SK-N-SH (cell line): ENCODE results near the gene SUPT4H1. TPM values are rescaled to one million over a fixed set of nuclear protein-coding genes. Genes with fewer than 3 reads are reported as not detected.

ENCODE experiments used
- CTCF ChIA-PET: fragments of 300-600, 350-600 bp; formaldehyde crosslinking; extraction: SDS; loops from one replicate; lab custom pipeline; 2021; lab: Yijun Ruan, JAX
- POLR2A ChIA-PET: fragments of 350-600 bp; sonication (Branson Sonifier 250); formaldehyde crosslinking; extraction: SDS; loops from one replicate; lab custom pipeline; 2020; ENCODE audit warnings: antibody characterized with exemption, inconsistent platforms; lab: Yijun Ruan, JAX
- DNase-seq: peaks from one replicate; pipeline ENCODE4 v3.0.0; 2012
- H2AFZ ChIP-seq: fragments of 200-600 bp; sonication (generic); 2 replicates; pipeline ENCODE4 v1.8.1; 2016; ENCODE audit warnings: antibody characterized with exemption, mild to moderate bottlenecking, low read depth
- H3F3A ChIP-seq: fragments of 200-600 bp; sonication (generic); replicated peaks from 2 replicates; pipeline ENCODE3; 2016; ENCODE audit warnings: antibody characterized with exemption, mild to moderate bottlenecking; ENCODE audit not compliant: insufficient read depth
- H3K27ac ChIP-seq, 2 experiments: fragments of 200-500 bp in 1 of 2; fragments of 200-600 bp in 1 of 2; sonication (Bioruptor generic) in 1 of 2; sonication (generic), shearing (Covaris generic) in 1 of 2; 2 replicates each; pipeline versions ENCODE4 v1.5.1 to v1.6.1; 2014 to 2016; ENCODE audit warnings: low read depth in 2 of 2, inconsistent platforms in 1 of 2, low read length in 1 of 2, mild to moderate bottlenecking in 1 of 2, mixed read lengths in 1 of 2
- H3K27me3 ChIP-seq: fragments of 200-600 bp; sonication (generic), shearing (Covaris generic); 2 replicates; pipeline ENCODE4 v1.6.1; 2016; ENCODE audit warnings: mixed run types; ENCODE audit not compliant: insufficient read depth
- H3K36me3 ChIP-seq, 2 experiments: fragments of 200-500 bp in 1 of 2; fragments of 200-600 bp in 1 of 2; sonication (Bioruptor generic) in 1 of 2; sonication (generic) in 1 of 2; replicated peaks in 1 of 2; 2 replicates each; pipeline versions ENCODE3 to v1.5.1; 2014 to 2016; ENCODE audit warnings: low read length in 1 of 2, mild to moderate bottlenecking in 1 of 2; ENCODE audit not compliant: insufficient read depth in 2 of 2, control insufficient read depth in 1 of 2
- H3K4me1 ChIP-seq, 2 experiments: fragments of 200-500 bp in 1 of 2; fragments of 200-600 bp in 1 of 2; sonication (Bioruptor generic) in 1 of 2; sonication (generic), shearing (Covaris generic) in 1 of 2; 2 replicates each; pipeline versions ENCODE4 v1.5.1 to v1.6.1; 2014 to 2016; ENCODE audit warnings: low read depth in 1 of 2, low read length in 1 of 2, mixed run types in 1 of 2; ENCODE audit not compliant: insufficient read depth in 2 of 2, control insufficient read depth in 1 of 2
- H3K4me2 ChIP-seq: fragments of 200-600 bp; sonication (generic), shearing (Covaris generic); 2 replicates; pipeline ENCODE4 v1.6.1; 2017; ENCODE audit warnings: mixed run types
- H3K4me3 ChIP-seq, 2 experiments: fragments of 200-500 bp in 1 of 2; fragments of 200-600 bp in 1 of 2; sonication (Bioruptor generic) in 1 of 2; sonication (generic), shearing (Covaris generic) in 1 of 2; 2 replicates each; pipeline versions ENCODE4 v1.5.1 to v1.8.1; 2014 to 2016; ENCODE audit warnings: low read depth in 2 of 2, inconsistent platforms in 1 of 2, low read length in 1 of 2, mild to moderate bottlenecking in 1 of 2, mixed read lengths in 1 of 2, moderate library complexity in 1 of 2
- H3K79me2 ChIP-seq: fragments of 200-600 bp; sonication (generic); 2 replicates; pipeline ENCODE4 v1.8.1; 2017; ENCODE audit warnings: mild to moderate bottlenecking; ENCODE audit not compliant: insufficient read depth
- H3K9ac ChIP-seq: fragments of 200-600 bp; sonication (generic); 2 replicates; pipeline ENCODE4 v1.6.1; 2017; ENCODE audit warnings: mixed run types
- H3K9me2 ChIP-seq: fragments of 200-600 bp; sonication (generic); 2 replicates; pipeline ENCODE4 v1.6.1; 2017; ENCODE audit warnings: mixed run types
- H3K9me3 ChIP-seq: fragments of 200-600 bp; sonication (generic); 2 replicates; pipeline ENCODE4 v1.6.1; 2017; ENCODE audit warnings: mixed run types, mild to moderate bottlenecking, moderate library complexity
- H4K20me1 ChIP-seq: fragments of 200-600 bp; sonication (generic); 2 replicates; pipeline ENCODE4 v1.6.1; 2017; ENCODE audit warnings: mild to moderate bottlenecking, mixed run types; ENCODE audit not compliant: insufficient read depth
- ELF1 ChIP-seq: IDR thresholded peaks from 2 replicates; pipeline ENCODE4 v1.4.0; 2012
- EP300 ChIP-seq, 2 experiments: IDR thresholded peaks; 2 replicates each; pipeline versions ENCODE4 v1.4.0 to v1.6.1; 2012; ENCODE audit warnings: borderline replicate concordance in 1 of 2, low read depth in 1 of 2, low read length in 1 of 2
- GATA2 ChIP-seq: sonication (generic); formaldehyde crosslinking; IDR thresholded peaks from 2 replicates; pipeline ENCODE4 v1.5.0; 2020; ENCODE audit warnings: mild to moderate bottlenecking, missing genetic modification reagents
- JUND ChIP-seq: IDR thresholded peaks from 2 replicates; pipeline ENCODE4 v1.4.0; 2012
- POLR2AphosphoS5 ChIP-seq: IDR thresholded peaks from 2 replicates; pipeline ENCODE4 v1.6.1; 2012; ENCODE audit warnings: low read depth, low read length
- RXRA ChIP-seq: IDR thresholded peaks from 2 replicates; pipeline ENCODE4 v1.4.0; 2012; ENCODE audit warnings: low read depth, mild to moderate bottlenecking, borderline replicate concordance
- SIN3A ChIP-seq: IDR thresholded peaks from 2 replicates; pipeline ENCODE4 v1.6.1; 2012; ENCODE audit warnings: low read depth, mild to moderate bottlenecking, low read length, moderate library complexity, borderline replicate concordance
- SMC3 ChIP-seq: IDR thresholded peaks from 2 replicates; pipeline ENCODE4 v1.6.1; 2012; ENCODE audit warnings: low read depth, low read length, improper control_type of control experiment
- WGBS: methylation state at CpG from one replicate; pipeline ENCODE4 v1.1.6; 2017; ENCODE audit warnings: low lambda C conversion rate; 5-methylcytosine and 5-hydroxymethylcytosine counted together
- polyA plus RNA-seq, 3 experiments: library from polyadenylated mRNA; depleted of rRNA; stranded (reverse); fragments of >200 nt; gene quantifications; 2 replicates each; pipeline ENCODE4 v1.2.3, GENCODE V29; 2012
- TF ChIP-seq, protein P1 (sequence below): IDR thresholded peaks from 2 replicates; pipeline ENCODE4 v1.4.0; 2012; ENCODE audit warnings: low read depth, borderline replicate concordance
- TF ChIP-seq, protein P2 (sequence below): fragments of 200-600 bp; sonication (generic); IDR thresholded peaks from 2 replicates; pipeline ENCODE4 v1.6.1; 2017; ENCODE audit warnings: antibody characterized with exemption, mild to moderate bottlenecking, moderate library complexity
- TF ChIP-seq, protein P3 (sequence below): IDR thresholded peaks from 2 replicates; pipeline ENCODE4 v1.4.0; 2012; ENCODE audit warnings: low read depth
- TF ChIP-seq, protein P4 (sequence below): IDR thresholded peaks from 2 replicates; pipeline ENCODE4 v1.4.0; 2012; ENCODE audit warnings: low read depth, borderline replicate concordance

SUPT4H1 gene
- polyA plus RNA-seq, 1 of the 3 experiments (the other 2 are of a cell fraction): 165 TPM

DNA sequence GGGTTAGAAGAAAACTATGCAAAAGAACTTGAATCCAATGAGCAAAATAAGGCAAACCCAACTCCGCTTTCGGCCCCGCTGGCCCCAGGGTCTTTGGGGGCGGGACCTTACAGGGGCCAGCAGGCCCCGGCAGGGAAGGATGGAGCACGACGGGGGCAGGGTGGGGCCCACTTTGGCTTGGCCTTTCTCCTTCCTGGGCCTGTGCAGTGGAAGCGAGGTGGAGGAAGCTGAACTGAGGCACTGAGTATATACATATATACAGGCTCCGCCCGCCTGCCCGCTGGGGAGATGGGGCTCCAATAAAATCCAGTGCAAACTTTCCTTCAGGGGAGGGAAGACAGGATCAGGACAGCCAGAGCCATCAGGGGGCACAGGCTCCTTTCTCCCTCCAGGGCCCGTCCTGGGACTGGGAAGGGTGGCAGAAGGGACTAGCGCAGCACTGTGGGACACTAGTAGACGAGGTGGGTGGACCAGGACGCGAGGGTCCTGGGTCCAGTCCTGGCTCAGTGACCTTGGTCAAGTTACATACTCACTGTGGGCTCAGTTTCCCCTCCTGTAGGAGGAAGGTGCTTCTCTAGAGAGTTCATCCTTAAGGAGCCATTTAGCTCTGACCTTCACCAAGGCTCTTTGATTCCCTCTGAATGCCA, 50.4 kb downstream of the SUPT4H1 start:
- Histone ChIP-seq H3K27ac (no peak overlapping the region), H3K36me3 (peaks cover 0 to 2% of the 10 kb centered on the region in 2 experiments), H3F3A (no peaks in the 10 kb centered on the region), H4K20me1 (no peaks in the 10 kb centered on the region), H3K4me1 (peaks cover 0 to 3% of the 10 kb centered on the region in 2 experiments; a peak in 1 of 4 replicates), H3K9me3 (no peaks in the 10 kb centered on the region), H3K79me2 (no peaks in the 10 kb centered on the region), H3K4me2 (no peak overlapping the region), H3K27me3 (peaks cover 14% of the 10 kb centered on the region; the same call in 1 of the 2 replicates), H3K4me3 (no peak overlapping the region), H3K9me2 (no peaks in the 10 kb centered on the region), H2AFZ (no peak overlapping the region), H3K9ac (no peak overlapping the region)
- DNase-seq: no peak
- ChIA-PET CTCF (interaction anchor here (0.7 to 3.8 kb wide), 6 partner anchors 9 to 146 kb away, joined by 3 to 25 read pairs (median 6); partner anchors contain the start of gene RNF43), POLR2A (no interaction called here)
- no peak for TF ChIP-seq SIN3A
- TF ChIP-seq, protein P1, sequence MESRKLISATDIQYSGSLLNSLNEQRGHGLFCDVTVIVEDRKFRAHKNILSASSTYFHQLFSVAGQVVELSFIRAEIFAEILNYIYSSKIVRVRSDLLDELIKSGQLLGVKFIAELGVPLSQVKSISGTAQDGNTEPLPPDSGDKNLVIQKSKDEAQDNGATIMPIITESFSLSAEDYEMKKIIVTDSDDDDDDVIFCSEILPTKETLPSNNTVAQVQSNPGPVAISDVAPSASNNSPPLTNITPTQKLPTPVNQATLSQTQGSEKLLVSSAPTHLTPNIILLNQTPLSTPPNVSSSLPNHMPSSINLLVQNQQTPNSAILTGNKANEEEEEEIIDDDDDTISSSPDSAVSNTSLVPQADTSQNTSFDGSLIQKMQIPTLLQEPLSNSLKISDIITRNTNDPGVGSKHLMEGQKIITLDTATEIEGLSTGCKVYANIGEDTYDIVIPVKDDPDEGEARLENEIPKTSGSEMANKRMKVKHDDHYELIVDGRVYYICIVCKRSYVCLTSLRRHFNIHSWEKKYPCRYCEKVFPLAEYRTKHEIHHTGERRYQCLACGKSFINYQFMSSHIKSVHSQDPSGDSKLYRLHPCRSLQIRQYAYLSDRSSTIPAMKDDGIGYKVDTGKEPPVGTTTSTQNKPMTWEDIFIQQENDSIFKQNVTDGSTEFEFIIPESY: no peak
- TF ChIP-seq JUND: no peak
- TF ChIP-seq, protein P2, sequence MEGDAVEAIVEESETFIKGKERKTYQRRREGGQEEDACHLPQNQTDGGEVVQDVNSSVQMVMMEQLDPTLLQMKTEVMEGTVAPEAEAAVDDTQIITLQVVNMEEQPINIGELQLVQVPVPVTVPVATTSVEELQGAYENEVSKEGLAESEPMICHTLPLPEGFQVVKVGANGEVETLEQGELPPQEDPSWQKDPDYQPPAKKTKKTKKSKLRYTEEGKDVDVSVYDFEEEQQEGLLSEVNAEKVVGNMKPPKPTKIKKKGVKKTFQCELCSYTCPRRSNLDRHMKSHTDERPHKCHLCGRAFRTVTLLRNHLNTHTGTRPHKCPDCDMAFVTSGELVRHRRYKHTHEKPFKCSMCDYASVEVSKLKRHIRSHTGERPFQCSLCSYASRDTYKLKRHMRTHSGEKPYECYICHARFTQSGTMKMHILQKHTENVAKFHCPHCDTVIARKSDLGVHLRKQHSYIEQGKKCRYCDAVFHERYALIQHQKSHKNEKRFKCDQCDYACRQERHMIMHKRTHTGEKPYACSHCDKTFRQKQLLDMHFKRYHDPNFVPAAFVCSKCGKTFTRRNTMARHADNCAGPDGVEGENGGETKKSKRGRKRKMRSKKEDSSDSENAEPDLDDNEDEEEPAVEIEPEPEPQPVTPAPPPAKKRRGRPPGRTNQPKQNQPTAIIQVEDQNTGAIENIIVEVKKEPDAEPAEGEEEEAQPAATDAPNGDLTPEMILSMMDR: no peak
- TF ChIP-seq RXRA: no peak
- TF ChIP-seq GATA2 (CRISPR knock-in tag): no peak
- no peak for TF ChIP-seq SMC3
- TF ChIP-seq POLR2AphosphoS5: no peak
- no peak for TF ChIP-seq ELF1
- TF ChIP-seq EP300 (IDR thresholded peaks at IDR 0.05; ENCODE audit: borderline replicate concordance in 1 of 2, low read depth in 1 of 2, low read length in 1 of 2): no peak
- TF ChIP-seq, protein P3, sequence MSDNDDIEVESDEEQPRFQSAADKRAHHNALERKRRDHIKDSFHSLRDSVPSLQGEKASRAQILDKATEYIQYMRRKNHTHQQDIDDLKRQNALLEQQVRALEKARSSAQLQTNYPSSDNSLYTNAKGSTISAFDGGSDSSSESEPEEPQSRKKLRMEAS: no peak
- TF ChIP-seq, protein P4, sequence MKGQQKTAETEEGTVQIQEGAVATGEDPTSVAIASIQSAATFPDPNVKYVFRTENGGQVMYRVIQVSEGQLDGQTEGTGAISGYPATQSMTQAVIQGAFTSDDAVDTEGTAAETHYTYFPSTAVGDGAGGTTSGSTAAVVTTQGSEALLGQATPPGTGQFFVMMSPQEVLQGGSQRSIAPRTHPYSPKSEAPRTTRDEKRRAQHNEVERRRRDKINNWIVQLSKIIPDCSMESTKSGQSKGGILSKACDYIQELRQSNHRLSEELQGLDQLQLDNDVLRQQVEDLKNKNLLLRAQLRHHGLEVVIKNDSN: no peak
- 63% methylated on average over 16 of the region's 16 CpGs for WGBS
